ENCODE measurements around the gene ERRFI1. TPM values are rescaled to one million over a fixed set of nuclear protein-coding genes. Genes with fewer than 3 reads are reported as not detected.
"Not testable (repeated sequence)": the region's sequence is repeated elsewhere in the genome, so short reads cannot be mapped to it uniquely, and the experiment has no call there.

The ERRFI1 gene
- total RNA-seq, 1 donor from 2014 or later: 3.2 TPM

- DNase-seq (ENCODE audit: low spot score); H3K27ac Mint-ChIP-seq; H3K4me3 Mint-ChIP-seq; H3K9me3 Mint-ChIP-seq; H3K36me3 Mint-ChIP-seq (ENCODE audit: low read depth); intact Hi-C loops (cut with micrococcal nuclease); H3K4me1 Mint-ChIP-seq (ENCODE audit: low read depth): not testable (repeated sequence)
- peaks cover 12% of the 10 kb centered on the region for H3K27me3 Mint-ChIP-seq (ENCODE audit: insufficient read depth)
Observed at GRCh38 chr1:8057779-8058178, 31.7 kb upstream of the ERRFI1 start.

- no peak overlapping the region for H3K27ac Mint-ChIP-seq
- H3K27me3 Mint-ChIP-seq (ENCODE audit: insufficient read depth): peaks cover 12% of the 10 kb centered on the region
- DNase-seq (ENCODE audit: low spot score): no peak
- H3K4me3 Mint-ChIP-seq: no peak overlapping the region
- H3K4me1 Mint-ChIP-seq (ENCODE audit: low read depth): no peaks in the 10 kb centered on the region
- H3K9me3 Mint-ChIP-seq: no peaks in the 10 kb centered on the region
- intact Hi-C loops (cut with micrococcal nuclease): no loop called here
- H3K36me3 Mint-ChIP-seq (ENCODE audit: low read depth): no peaks in the 10 kb centered on the region
Observed at GRCh38 chr1:8055973-8056372, 29.9 kb upstream of the ERRFI1 start.

GRCh38 chr1:8053878-8054567 is 27.9 kb upstream of the ERRFI1 start:
- intact Hi-C loops (cut with micrococcal nuclease): no loop called here
- Mint-ChIP-seq H3K9me3 (no peaks in the 10 kb centered on the region), H3K4me3 (no peak overlapping the region), H3K27me3 (ENCODE audit: insufficient read depth) (peaks cover 11% of the 10 kb centered on the region), H3K27ac (no peak overlapping the region), H3K36me3 (ENCODE audit: low read depth) (no peaks in the 10 kb centered on the region), H3K4me1 (ENCODE audit: low read depth) (no peaks in the 10 kb centered on the region)
- DNase-seq (ENCODE audit: low spot score): no peak

- H3K27ac Mint-ChIP-seq: no peak overlapping the region
- peaks cover 10% of the 10 kb centered on the region for H3K27me3 Mint-ChIP-seq (ENCODE audit: insufficient read depth)
- DNase-seq (ENCODE audit: low spot score): no peak
- intact Hi-C loops (cut with micrococcal nuclease): no loop called here
- H3K4me3 Mint-ChIP-seq: no peak overlapping the region
- no peaks in the 10 kb centered on the region for H3K36me3 Mint-ChIP-seq (ENCODE audit: low read depth)
- no peaks in the 10 kb centered on the region for H3K9me3 Mint-ChIP-seq
- H3K4me1 Mint-ChIP-seq (ENCODE audit: low read depth): no peaks in the 10 kb centered on the region
Observed at GRCh38 chr1:8051650-8052049, 25.5 kb upstream of the ERRFI1 start.

GRCh38 chr1:8049229-8049628 is 23.1 kb upstream of the ERRFI1 start:
- H3K27me3 Mint-ChIP-seq (ENCODE audit: insufficient read depth); H3K27ac Mint-ChIP-seq; intact Hi-C loops (cut with micrococcal nuclease); DNase-seq (ENCODE audit: low spot score); H3K4me1 Mint-ChIP-seq (ENCODE audit: low read depth); H3K4me3 Mint-ChIP-seq; H3K9me3 Mint-ChIP-seq; H3K36me3 Mint-ChIP-seq (ENCODE audit: low read depth): not testable (repeated sequence)

- Mint-ChIP-seq H3K4me3 (no peak overlapping the region), H3K36me3 (ENCODE audit: low read depth) (no peaks in the 10 kb centered on the region)
Observed at GRCh38 chr1:8047686-8048445, 21.8 kb upstream of the ERRFI1 start.

GRCh38 chr1:8047112-8047511 is 21.0 kb upstream of the ERRFI1 start:
- peaks cover 5% of the 10 kb centered on the region for H3K4me1 Mint-ChIP-seq (ENCODE audit: low read depth)
- no peaks in the 10 kb centered on the region for H3K36me3 Mint-ChIP-seq (ENCODE audit: low read depth)
- intact Hi-C loops (cut with micrococcal nuclease): no loop called here
- H3K27me3 Mint-ChIP-seq (ENCODE audit: insufficient read depth): peaks cover 4% of the 10 kb centered on the region
- H3K9me3 Mint-ChIP-seq: peaks cover 2% of the 10 kb centered on the region
- no peak overlapping the region for H3K27ac Mint-ChIP-seq
- DNase-seq (ENCODE audit: low spot score): no peak
- no peak overlapping the region for H3K4me3 Mint-ChIP-seq

More at GRCh38 chr1:8047686-8048445, 21.8 kb upstream of the ERRFI1 start:
- no peak for DNase-seq (ENCODE audit: low spot score)
- Mint-ChIP-seq H3K27ac (no peak overlapping the region), H3K4me1 (ENCODE audit: low read depth) (peaks cover 5% of the 10 kb centered on the region), H3K9me3 (no peaks in the 10 kb centered on the region), H3K27me3 (ENCODE audit: insufficient read depth) (peaks cover 3% of the 10 kb centered on the region)
- intact Hi-C loops (cut with micrococcal nuclease): no loop called here

DNA sequence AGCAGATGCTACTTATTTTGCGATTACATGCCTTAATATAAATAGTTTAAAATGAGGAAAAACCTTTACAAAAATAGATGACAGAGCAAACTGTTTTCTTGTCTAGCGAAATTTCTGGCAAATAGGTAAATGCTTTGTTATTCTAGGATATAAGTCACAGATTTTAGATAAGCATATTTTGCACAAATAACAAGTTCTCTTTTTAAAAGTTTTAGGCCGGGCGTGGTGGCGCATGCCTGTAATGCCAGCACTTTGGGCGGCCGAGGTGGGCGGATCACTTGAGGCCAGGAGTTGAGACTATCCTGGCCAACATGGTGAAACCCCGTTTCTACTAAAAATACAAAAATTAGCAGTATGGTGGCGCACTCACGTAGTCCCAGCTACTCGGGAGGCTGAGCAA is 20.3 kb upstream of the ERRFI1 start:
- intact Hi-C loops (cut with micrococcal nuclease): no loop called here
- Mint-ChIP-seq H3K4me3 (no peak overlapping the region), H3K36me3 (ENCODE audit: low read depth) (no peaks in the 10 kb centered on the region), H3K27ac (no peak overlapping the region), H3K27me3 (ENCODE audit: insufficient read depth) (peaks cover 8% of the 10 kb centered on the region), H3K4me1 (ENCODE audit: low read depth) (peaks cover 5% of the 10 kb centered on the region), H3K9me3 (peaks cover 4% of the 10 kb centered on the region)
- no peak for DNase-seq (ENCODE audit: low spot score)

- no peak for DNase-seq (ENCODE audit: low spot score)
- Mint-ChIP-seq H3K36me3 (ENCODE audit: low read depth) (no peaks in the 10 kb centered on the region), H3K27me3 (ENCODE audit: insufficient read depth) (peaks cover 8% of the 10 kb centered on the region), H3K9me3 (peaks cover 4% of the 10 kb centered on the region), H3K4me1 (ENCODE audit: low read depth) (peaks cover 5% of the 10 kb centered on the region), H3K4me3 (no peak overlapping the region), H3K27ac (no peak overlapping the region)
- intact Hi-C loops (cut with micrococcal nuclease): no loop called here
Observed at GRCh38 chr1:8043621-8044020, 17.5 kb upstream of the ERRFI1 start.

GRCh38 chr1:8042134-8042533 is 16.0 kb upstream of the ERRFI1 start:
- peaks cover 8% of the 10 kb centered on the region for H3K27me3 Mint-ChIP-seq (ENCODE audit: insufficient read depth)
- no peak for DNase-seq (ENCODE audit: low spot score)
- H3K4me3 Mint-ChIP-seq: no peak overlapping the region
- no peak overlapping the region for H3K27ac Mint-ChIP-seq
- peaks cover 5% of the 10 kb centered on the region for H3K4me1 Mint-ChIP-seq (ENCODE audit: low read depth)
- no peaks in the 10 kb centered on the region for H3K36me3 Mint-ChIP-seq (ENCODE audit: low read depth)
- intact Hi-C loops (cut with micrococcal nuclease): no loop called here
- peaks cover 4% of the 10 kb centered on the region for H3K9me3 Mint-ChIP-seq

- no peak for DNase-seq (ENCODE audit: low spot score)
- intact Hi-C loops (cut with micrococcal nuclease): no loop called here
- Mint-ChIP-seq H3K9me3 (peaks cover 4% of the 10 kb centered on the region), H3K27ac (no peak overlapping the region), H3K4me1 (ENCODE audit: low read depth) (no peaks in the 10 kb centered on the region), H3K36me3 (ENCODE audit: low read depth) (no peaks in the 10 kb centered on the region), H3K27me3 (ENCODE audit: insufficient read depth) (peaks cover 16% of the 10 kb centered on the region), H3K4me3 (no peak overlapping the region)
Observed at GRCh38 chr1:8040586-8040985, 14.5 kb upstream of the ERRFI1 start.

- no peaks in the 10 kb centered on the region for H3K4me1 Mint-ChIP-seq (ENCODE audit: low read depth)
- H3K4me3 Mint-ChIP-seq: no peak overlapping the region
- H3K9me3 Mint-ChIP-seq: peaks cover 4% of the 10 kb centered on the region
- no peaks in the 10 kb centered on the region for H3K36me3 Mint-ChIP-seq (ENCODE audit: low read depth)
- H3K27me3 Mint-ChIP-seq (ENCODE audit: insufficient read depth): peaks cover 18% of the 10 kb centered on the region
- intact Hi-C loops (cut with micrococcal nuclease): no loop called here
- DNase-seq (ENCODE audit: low spot score): no peak
- H3K27ac Mint-ChIP-seq: no peak overlapping the region
Observed at GRCh38 chr1:8039071-8039470, 13.0 kb upstream of the ERRFI1 start.

DNA sequence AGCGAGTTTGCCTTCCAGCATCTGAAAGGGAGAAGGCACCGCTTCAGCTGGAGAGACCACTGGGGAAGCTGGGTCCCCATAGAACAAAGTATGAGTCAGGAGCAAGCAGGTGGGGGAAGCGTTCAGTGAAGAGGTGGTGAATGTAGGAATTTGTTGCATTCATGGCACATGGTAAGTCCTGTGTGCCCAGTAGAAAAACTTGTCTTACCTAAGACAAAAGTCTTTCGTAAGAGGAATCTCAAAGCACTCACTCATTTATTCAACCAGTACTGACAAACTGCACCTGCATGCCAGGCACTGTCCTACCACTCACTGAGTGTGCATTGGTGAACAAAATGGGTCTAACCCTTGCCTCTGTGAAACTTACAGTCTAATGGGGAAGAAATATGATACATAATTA is 9.2 kb upstream of the ERRFI1 start:
- Mint-ChIP-seq H3K4me1 (ENCODE audit: low read depth) (no peaks in the 10 kb centered on the region), H3K27ac (no peak overlapping the region), H3K9me3 (no peaks in the 10 kb centered on the region), H3K36me3 (ENCODE audit: low read depth) (no peaks in the 10 kb centered on the region), H3K4me3 (no peak overlapping the region), H3K27me3 (ENCODE audit: insufficient read depth) (peaks cover 15% of the 10 kb centered on the region)
- intact Hi-C loops (cut with micrococcal nuclease): no loop called here
- no peak for DNase-seq (ENCODE audit: low spot score)

Measured in activated T-helper 1 cell treated with anti-CD3 and anti-CD28 coated beads, Interleukin-12 subunit alpha, Interleukin-12 subunit beta, Interleukin-2, Interleukin-4 antibody, amounts not matched to agents 30 ng/mL and 10 ng/mL and 1 ng/mL, durations not matched to agents 14 hours and 24 hours and 36 hours (primary cell).